22Rv1 (cell line): ENCODE measurements around the gene CENPO.

Experiments
- H3K27ac ChIP-seq: fragments of 450-650 bp; 2 replicates; pipeline ENCODE4 v1.5.1; 2017
- CTCF ChIP-seq: fragments of 450-650 bp; IDR thresholded peaks from 2 replicates; pipeline ENCODE4 v1.5.1; 2017; ENCODE audit warnings: mild to moderate bottlenecking
- ZFX ChIP-seq: fragments of 450-650 bp; IDR thresholded peaks from 2 replicates; pipeline ENCODE4 v1.6.1; 2017; ENCODE audit warnings: antibody characterized with exemption, borderline replicate concordance

The CENPO gene

GRCh38 chr2:24856791-24857211 lies 63.6 kb downstream of the CENPO start:
- H3K27ac ChIP-seq: no peak overlapping the region

GRCh38 chr2:24857746-24858145 lies 64.5 kb downstream of the CENPO start:
- TF ChIP-seq CTCF: no peak
- TF ChIP-seq ZFX: no peak
- no peak overlapping the region for H3K27ac ChIP-seq

More at GRCh38 chr2:24856791-24857211, 63.6 kb downstream of the CENPO start:
- TF ChIP-seq ZFX (no peak), CTCF (no peak)

GRCh38 chr2:24858996-24859395 lies 65.8 kb downstream of the CENPO start:
- no peak overlapping the region for H3K27ac ChIP-seq
- TF ChIP-seq ZFX (no peak), CTCF (no peak)

- TF ChIP-seq ZFX: no peak
- no peak for TF ChIP-seq CTCF
- no peak overlapping the region for H3K27ac ChIP-seq
These were observed 66.9 kb downstream of the CENPO start for GRCh38 chr2:24859968-24860600.

- no peak overlapping the region for H3K27ac ChIP-seq
- TF ChIP-seq CTCF (no peak), ZFX (no peak)
These were observed 67.4 kb downstream of the CENPO start for GRCh38 chr2:24860631-24861030.

- TF ChIP-seq ZFX (no peak), CTCF (no peak)
- H3K27ac ChIP-seq: no peak overlapping the region
These were observed 68.3 kb downstream of the CENPO start for GRCh38 chr2:24861500-24861899.

- no peak for TF ChIP-seq ZFX
- TF ChIP-seq CTCF: no peak
These were observed 70.4 kb downstream of the CENPO start for GRCh38 chr2:24863641-24864040.

More at GRCh38 chr2:24863641-24864040, 70.4 kb downstream of the CENPO start:
- no peak overlapping the region for H3K27ac ChIP-seq
